Measurements from ENCODE around the gene MATN1. TPM values are rescaled to one million over a fixed set of nuclear protein-coding genes. Genes with fewer than 3 reads are reported as not detected.

MATN1 gene
- total RNA-seq, 1 experiment from 2014 or later: 0.12 TPM

- RAD21 ChIA-PET (ENCODE audit: low non-redundant PET in 1 of 2, low total read pairs in 2 of 2, uncharacterized antibody in 2 of 2, unreplicated experiment in 2 of 2): no interaction called here
- DNase-seq (ENCODE audit: low read depth, low spot score) (no peak), ATAC-seq (no peak)
- Histone ChIP-seq H3K36me3 (ENCODE audit: control insufficient read depth in 1 of 2, insufficient read depth in 2 of 2, low read length in 2 of 2) (no peaks in the 10 kb centered on the region), H3K9ac (ENCODE audit: low read length) (no peak overlapping the region), H3K9me3 (ENCODE audit: control insufficient read depth in 1 of 2, insufficient read depth in 1 of 2, low read depth in 1 of 2, low read length in 2 of 2) (no peaks in the 10 kb centered on the region), H3K27ac (ENCODE audit: low read depth, low read length) (no peak overlapping the region), H3K9me2 (ENCODE audit: insufficient read depth) (no peaks in the 10 kb centered on the region), H4K20me1 (ENCODE audit: insufficient read depth) (no peaks in the 10 kb centered on the region), H3K4me1 (ENCODE audit: control insufficient read depth in 1 of 2, insufficient read depth in 2 of 2, low read length in 2 of 2) (peaks cover 0 to 4% of the 10 kb centered on the region in 2 experiments; a peak in 2 of 4 replicates), H3K4me2 (ENCODE audit: low read length) (no peak overlapping the region), H3K4me3 (replicated peaks in 1 of 2; ENCODE audit: low read depth in 1 of 2, low read length in 2 of 2) (no peak overlapping the region), H3K27me3 (ENCODE audit: insufficient read depth, low read length) (no peaks in the 10 kb centered on the region), H2AFZ (ENCODE audit: low read depth, low read length, poor library complexity, severe bottlenecking) (no peak overlapping the region), H3K79me2 (ENCODE audit: insufficient read depth, low read length) (no peaks in the 10 kb centered on the region)
- TF ChIP-seq JUND (IDR thresholded peaks at IDR 0.05) (no peak), CTCF (IDR thresholded peaks at IDR 0.05 in 2 of 3, conservative IDR thresholded peaks at IDR 0.05 in 1 of 3; ENCODE audit: borderline replicate concordance in 1 of 3, insufficient read depth in 1 of 3, low read depth in 2 of 3, low read length in 2 of 3) (no peak), REST (IDR thresholded peaks at IDR 0.05; ENCODE audit: low read depth) (no peak), ZNF274 (IDR thresholded peaks at IDR 0.05; ENCODE audit: low read depth, low read length) (no peak), EZH2phosphoT487 (IDR thresholded peaks at IDR 0.05; ENCODE audit: borderline replicate concordance) (no peak), CBX3 (IDR thresholded peaks at IDR 0.05; ENCODE audit: low read depth) (no peak), POLR2A (IDR thresholded peaks at IDR 0.05; ENCODE audit: borderline replicate concordance, extremely low read depth, insufficient read depth, insufficient read length) (no peak), FOSL1 (IDR thresholded peaks at IDR 0.05; ENCODE audit: low read depth) (no peak), ZBTB33 (IDR thresholded peaks at IDR 0.05; ENCODE audit: extremely low read depth, insufficient replicate concordance, low read length) (no peak), POLR2AphosphoS5 (IDR thresholded peaks at IDR 0.05; ENCODE audit: low read depth, low read length) (no peak), SP1 (IDR thresholded peaks at IDR 0.05; ENCODE audit: low read depth) (no peak)
- no TSS peak for BruUV-seq (replicated peaks)
- POLR2A ChIA-PET: no interaction called here
- intact Hi-C loops (cut with micrococcal nuclease): no loop called here
- CTCF ChIA-PET: no interaction called here
These were observed 12.5 kb upstream of the MATN1 start for GRCh38 chr1:30735668-30736498.
